ENCODE results near the gene SHLD3. TPM values are rescaled to one million over a fixed set of nuclear protein-coding genes. Genes with fewer than 3 reads are reported as not detected.
"Not testable (repeated sequence)": the region's sequence is repeated elsewhere in the genome, so short reads cannot be mapped to it uniquely, and the experiment has no call there.

SHLD3 gene
- total RNA-seq, 1 experiment from 2014 or later = 2.5 TPM

DNA sequence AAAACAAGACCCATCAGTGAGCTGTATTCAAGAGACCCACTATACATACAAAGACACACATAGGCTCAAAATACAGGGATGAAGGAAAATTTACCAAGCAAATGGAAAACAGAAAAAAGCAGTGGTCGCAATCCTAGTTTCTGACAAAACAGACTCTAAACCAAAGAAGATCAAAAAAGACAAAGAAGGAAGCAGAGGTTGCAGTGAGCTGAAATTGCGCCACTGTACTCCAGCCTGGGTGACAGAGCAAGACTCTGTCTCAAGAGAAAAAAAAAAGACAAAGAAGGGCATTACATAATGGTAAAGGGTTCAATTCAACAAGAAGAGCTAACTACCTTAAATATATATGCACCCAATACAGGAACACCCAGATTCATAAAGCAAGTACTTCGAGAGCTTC lies 51.2 kb downstream of the SHLD3 start:
- not testable (repeated sequence) for DNase-seq (ENCODE audit: low spot score)

Small RNAs within 50 kb of the gene (small RNA-seq; reads per million reads assigned to genes)
- not detected for gene RNU6-540P

Other genes starting within 250 kb of the SHLD3 start
- gene ADAMTS6, start 143.1 kb upstream of the SHLD3 start, total RNA-seq (2014; rRNA removed; shearing (Covaris generic)) = 17.3 and 21.6 TPM in 2 replicates
- gene CENPK, start 61.9 kb upstream of the SHLD3 start, total RNA-seq (2014; rRNA removed; shearing (Covaris generic)) = 19.7 and 20.8 TPM in 2 replicates
- gene PPWD1, start 61.7 kb upstream of the SHLD3 start, total RNA-seq (2014; rRNA removed; shearing (Covaris generic)) = 17.6 and 18.6 TPM in 2 replicates
- gene TRIM23, start 694 bp upstream of the SHLD3 start, total RNA-seq (2014; rRNA removed; shearing (Covaris generic)) = 3.8 and 4.4 TPM in 2 replicates
- 10.5 and 14.0 TPM in 2 replicates for gene TRAPPC13, start within 50 bp of the SHLD3 start, total RNA-seq (2014; rRNA removed; shearing (Covaris generic))
- gene SGTB, start 97.1 kb downstream of the SHLD3 start, total RNA-seq (2014; rRNA removed; shearing (Covaris generic)) = 0.97 and 1.2 TPM in 2 replicates
- 19.6 and 22.8 TPM in 2 replicates for gene NLN, start 97.2 kb downstream of the SHLD3 start, total RNA-seq (2014; rRNA removed; shearing (Covaris generic))